Measurements from ENCODE around the gene MGST3.
"Not testable (repeated sequence)": the region's sequence is repeated elsewhere in the genome, so short reads cannot be mapped to it uniquely, and the experiment has no call there.

The MGST3 gene

GRCh38 chr1:165630629-165631341 is at the start of gene MGST3:
TSS of gene MGST3 (plus strand) at chr1:165631234. CDS start at chr1:165649848, 18,614 bp downstream.
- DNase-seq (ENCODE audit: low read depth) = peak; percentile 93

GRCh38 chr1:165581926-165582325 is 49.1 kb upstream of the MGST3 start:
- no peak for DNase-seq (ENCODE audit: low read depth)

- DNase-seq (ENCODE audit: low read depth) = no peak
Measured at GRCh38 chr1:165586398-165586797, 44.6 kb upstream of the MGST3 start.

- not testable (repeated sequence) for DNase-seq (ENCODE audit: low read depth)
Measured at GRCh38 chr1:165591391-165591790, 39.6 kb upstream of the MGST3 start.

GRCh38 chr1:165592945-165593823 is 37.9 kb upstream of the MGST3 start:
- DNase-seq (ENCODE audit: low read depth) = peak; percentile 58

GRCh38 chr1:165595246-165595938 is 35.6 kb upstream of the MGST3 start:
- DNase-seq (ENCODE audit: low read depth) = no peak

GRCh38 chr1:165597883-165598675 is 33.0 kb upstream of the MGST3 start:
- peak; percentile 94 for DNase-seq (ENCODE audit: low read depth)

GRCh38 chr1:165598676-165599059 is 32.4 kb upstream of the MGST3 start:
- no peak for DNase-seq (ENCODE audit: low read depth)

GRCh38 chr1:165600793-165601192 is 30.2 kb upstream of the MGST3 start:
- DNase-seq (ENCODE audit: low read depth) = no peak

- DNase-seq (ENCODE audit: low read depth) = no peak
Measured at GRCh38 chr1:165603810-165604209, 27.2 kb upstream of the MGST3 start.

- no peak for DNase-seq (ENCODE audit: low read depth)
Measured at GRCh38 chr1:165605246-165605645, 25.8 kb upstream of the MGST3 start.

- not testable (repeated sequence) for DNase-seq (ENCODE audit: low read depth)
Measured at GRCh38 chr1:165606676-165607075, 24.4 kb upstream of the MGST3 start.

GRCh38 chr1:165610866-165611265 is 20.2 kb upstream of the MGST3 start:
- no peak for DNase-seq (ENCODE audit: low read depth)

- DNase-seq (ENCODE audit: low read depth) = no peak
Measured at GRCh38 chr1:165612062-165612461, 19.0 kb upstream of the MGST3 start.

- DNase-seq (ENCODE audit: low read depth) = no peak
Measured at GRCh38 chr1:165616054-165616612, 14.9 kb upstream of the MGST3 start.

GRCh38 chr1:165616987-165617546 is 14.0 kb upstream of the MGST3 start:
- DNase-seq (ENCODE audit: low read depth) = no peak

- no peak for DNase-seq (ENCODE audit: low read depth)
Measured at GRCh38 chr1:165619647-165620151, 11.3 kb upstream of the MGST3 start.

GRCh38 chr1:165623624-165624023 is 7.4 kb upstream of the MGST3 start:
- no peak for DNase-seq (ENCODE audit: low read depth)

- DNase-seq (ENCODE audit: low read depth) = no peak
Measured at GRCh38 chr1:165624441-165624840, 6.6 kb upstream of the MGST3 start.

GRCh38 chr1:165628147-165628822 is 2.7 kb upstream of the MGST3 start:
- DNase-seq (ENCODE audit: low read depth) = no peak
